Skin epidermis (tissue), 12 donors: ENCODE data around the gene SLC22A14.

ENCODE experiments used
- H3K27ac ChIP-seq, 21 experiments: fragments of 200-600 bp; sonication (generic) in 11 of 21; one replicate each; pipeline ENCODE4 v1.5.0; 2020; ENCODE audit warnings: mild to moderate bottlenecking in 3 of 21, inconsistent platforms in 2 of 21, moderate library complexity in 2 of 21
- H3K4me3 ChIP-seq, 7 experiments: fragments of 200-600 bp; sonication (generic) in 2 of 7; one replicate each; pipeline ENCODE4 v1.5.0; 2020; ENCODE audit warnings: inconsistent platforms in 2 of 7, mild to moderate bottlenecking in 2 of 7, moderate library complexity in 1 of 7

Gene SLC22A14

DNA sequence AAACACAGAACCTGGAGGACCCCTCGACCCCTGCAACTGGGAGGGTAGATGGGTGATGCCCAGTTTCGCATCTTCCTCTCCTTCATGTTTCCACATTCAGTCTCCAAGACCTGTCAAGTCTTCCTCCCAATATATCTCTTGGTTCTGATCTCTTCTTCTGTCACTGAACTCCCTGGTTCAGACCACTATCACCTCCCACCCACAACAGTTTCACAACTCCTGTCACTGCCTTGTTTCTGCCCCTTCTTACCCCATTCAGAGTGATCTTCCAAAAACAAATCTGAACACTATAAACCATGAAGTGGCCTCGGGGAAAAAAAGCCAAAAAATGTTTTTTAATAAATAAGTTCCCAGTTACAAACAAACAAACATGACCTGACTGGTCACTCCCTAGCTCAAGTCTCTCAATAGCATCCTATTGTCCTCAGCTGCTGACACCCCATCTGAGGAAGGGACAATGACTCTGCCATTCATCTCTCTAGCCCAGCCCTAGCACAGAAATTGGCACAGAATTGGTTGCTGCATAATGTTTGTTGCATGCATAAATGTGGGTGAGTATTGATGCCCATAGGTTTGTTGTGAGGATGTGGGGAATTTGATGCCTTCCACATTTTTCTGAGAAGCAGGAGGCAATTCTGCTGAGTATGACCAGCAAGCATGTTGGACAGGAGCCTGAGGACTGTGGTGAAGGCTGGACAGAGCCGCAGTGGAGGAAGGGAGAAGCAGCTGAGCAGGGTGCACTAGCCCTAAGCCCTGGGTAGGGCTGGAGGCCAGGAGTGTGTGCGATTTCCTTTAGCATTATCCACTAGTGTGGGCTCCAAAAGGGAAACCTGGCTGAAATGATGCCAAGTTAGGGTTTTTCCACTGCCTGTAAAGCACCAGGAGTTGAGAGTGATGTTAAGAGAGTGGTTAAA, 52.3 kb downstream of the SLC22A14 start:
- Histone ChIP-seq H3K27ac (no peak overlapping the region), H3K4me3 (no peak overlapping the region)

DNA sequence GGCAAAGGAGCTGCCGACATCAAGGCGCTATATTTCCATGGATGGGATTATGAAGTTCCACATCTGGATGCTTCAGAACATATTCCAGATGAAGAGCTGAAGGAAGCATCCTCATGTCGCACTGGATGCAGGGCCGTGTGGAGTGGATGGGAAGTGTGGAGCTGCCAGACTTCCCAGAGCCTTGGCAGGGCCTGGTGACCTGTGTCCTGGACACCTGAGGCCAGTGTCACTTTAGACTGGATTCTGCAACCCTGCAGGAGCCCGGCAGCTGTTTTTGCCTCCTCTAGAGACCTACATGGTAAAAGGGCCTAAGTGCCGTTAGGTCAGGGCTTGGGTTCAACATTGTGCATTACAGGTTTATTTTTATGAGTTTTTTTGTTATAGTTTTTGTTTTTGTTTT, 53.2 kb downstream of the SLC22A14 start:
- no peak overlapping the region for H3K4me3 ChIP-seq
- H3K27ac ChIP-seq, result no peak overlapping the region

DNA sequence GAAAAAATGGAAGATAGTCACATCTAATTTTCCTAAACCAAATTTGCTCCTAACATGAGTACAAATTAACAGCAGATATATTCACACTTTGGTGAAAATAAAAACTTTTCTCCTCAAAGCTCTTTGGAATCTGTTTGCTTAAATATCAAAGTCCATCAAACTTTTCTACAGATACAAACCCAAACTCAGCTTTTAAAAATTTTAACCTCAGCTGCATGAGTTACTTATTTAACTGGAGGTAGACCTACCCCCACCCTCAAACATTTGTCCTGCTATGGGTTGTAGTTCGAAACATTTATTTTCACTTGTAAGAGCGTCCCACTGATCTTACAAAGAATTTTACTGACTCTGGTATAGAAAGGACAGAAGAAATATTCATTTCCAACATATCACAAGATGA, 55.6 kb downstream of the SLC22A14 start:
- Histone ChIP-seq H3K4me3 (no peak overlapping the region), H3K27ac (no peak overlapping the region)

DNA sequence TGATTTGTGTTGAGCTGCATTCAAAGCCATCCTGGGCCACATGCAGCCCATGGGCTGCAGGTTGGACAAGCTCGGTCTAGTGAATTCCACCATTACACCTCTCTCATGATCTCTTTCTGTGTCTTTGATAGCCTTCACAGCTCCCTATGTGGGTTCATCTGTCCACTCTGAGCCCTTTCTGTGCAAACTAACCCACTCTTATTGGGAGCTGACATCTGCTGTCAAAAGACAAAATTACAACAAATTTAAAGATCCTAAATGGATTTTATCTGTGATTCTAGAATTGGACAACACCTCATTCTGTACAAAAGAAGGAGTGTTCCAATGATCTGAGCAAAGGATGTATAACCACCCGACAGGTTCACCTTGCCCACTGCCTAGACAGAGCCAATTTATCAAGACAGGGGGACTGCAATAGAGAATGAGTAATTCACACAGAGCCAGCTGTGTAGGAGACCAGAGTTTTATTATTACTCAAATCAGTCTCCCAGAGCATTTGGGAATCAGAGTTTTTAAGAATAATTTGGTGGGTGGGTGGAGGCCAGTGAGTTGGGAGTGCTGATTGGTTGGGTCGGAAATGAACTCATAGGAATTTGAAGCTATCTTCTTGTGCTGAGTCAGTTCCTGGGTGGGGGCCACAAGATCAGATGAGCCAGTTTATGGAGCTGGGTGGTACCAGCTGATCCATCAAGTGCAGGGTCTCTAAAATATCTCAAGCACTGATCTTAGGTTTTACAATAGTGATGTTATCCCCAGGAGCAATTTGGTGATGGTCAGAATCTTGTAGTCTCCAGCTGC, 61.9 kb downstream of the SLC22A14 start:
- H3K27ac ChIP-seq, result no peak overlapping the region
- H3K4me3 ChIP-seq, result no peak overlapping the region

DNA sequence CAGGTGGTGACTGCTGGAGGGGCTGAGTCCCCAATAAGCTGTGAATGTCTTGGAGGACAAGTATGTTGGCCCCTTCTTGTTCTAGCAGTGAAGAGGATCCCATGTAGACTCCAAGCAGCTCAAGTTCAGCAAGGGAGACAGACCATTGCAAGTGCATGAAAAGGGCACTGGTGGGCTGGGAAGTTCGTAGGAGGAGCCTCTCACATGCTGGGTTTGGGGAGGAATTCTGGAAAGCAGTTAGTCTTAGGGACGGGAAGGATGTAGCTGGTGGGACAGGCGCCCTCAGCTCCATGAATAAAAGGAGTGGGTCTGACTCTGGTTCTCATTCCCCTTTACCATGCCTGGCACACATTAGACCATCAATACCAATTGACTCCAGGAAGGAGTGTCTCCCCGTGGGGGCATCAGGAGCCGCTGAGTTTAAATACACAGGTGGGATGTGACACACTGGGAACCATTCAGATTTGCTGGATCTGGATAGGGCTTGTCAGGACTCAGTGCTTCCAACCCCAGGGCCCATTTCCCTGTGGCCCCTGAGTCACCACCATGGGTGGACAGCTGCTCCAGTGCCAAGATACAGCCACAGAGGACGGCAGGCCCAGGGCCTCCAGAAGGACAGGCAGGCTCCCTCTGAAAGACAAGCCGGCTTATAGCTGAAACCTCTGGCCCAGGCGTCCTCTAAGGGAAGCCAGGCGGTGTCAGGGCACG, 63.9 kb downstream of the SLC22A14 start:
- H3K27ac ChIP-seq, result peak overlapping the region in 9 of 21 experiments; percentile 40 to 79 (median 69)

DNA sequence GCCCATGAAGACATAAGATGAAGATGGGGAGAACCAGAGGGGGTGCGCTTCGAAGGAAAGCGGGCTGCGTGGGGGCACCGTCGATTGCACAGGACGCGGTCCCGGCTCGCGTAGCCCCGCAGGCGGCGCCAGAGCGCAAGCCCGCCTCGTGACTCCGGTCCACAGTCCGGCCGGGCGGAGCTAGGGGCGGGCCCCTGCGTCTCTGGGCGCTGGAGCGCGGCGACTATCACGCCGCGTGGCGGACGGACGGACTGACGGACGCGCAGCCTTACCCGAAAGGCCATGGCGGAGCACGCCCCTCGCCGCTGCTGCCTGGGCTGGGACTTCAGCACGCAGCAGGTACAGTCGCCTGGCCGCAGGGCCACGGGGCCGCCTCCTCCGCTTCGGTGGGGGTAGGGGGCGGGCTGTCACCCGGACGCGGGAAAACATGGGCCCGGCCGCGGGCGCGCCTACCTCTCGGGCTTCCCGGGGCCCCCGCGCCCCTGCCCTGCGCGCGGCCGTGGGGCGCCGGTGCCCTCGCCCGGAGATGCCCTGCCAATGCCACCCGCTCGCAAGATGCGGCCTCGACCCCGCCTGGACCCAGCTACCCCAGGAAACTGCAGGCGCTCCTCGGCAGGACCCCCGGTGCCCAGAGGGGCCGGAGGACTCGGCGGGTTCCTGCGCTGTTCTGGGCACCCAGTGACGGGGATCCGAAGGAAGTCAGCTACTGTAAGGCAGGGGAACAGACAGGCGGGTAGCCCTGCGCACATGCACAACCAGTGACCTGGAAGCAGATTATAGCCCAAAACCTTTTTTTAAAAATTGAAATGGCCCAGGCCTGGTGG, 64.7 kb downstream of the SLC22A14 start, which contains the start of gene XYLB:
XYLB (plus strand) TSS at position 199 of the 824 bp plus-strand sequence; CDS start at position 283, 84 bp downstream.
- peak within 1 kb of the TSS; percentile 3 to 81 (median 62) for H3K27ac ChIP-seq
- peak within 1 kb of the TSS; percentile 53 to 82 (median 79) for H3K4me3 ChIP-seq

More for the DNA sequence above, 63.9 kb downstream of the SLC22A14 start:
- peak overlapping the region in 5 of 7 experiments; percentile 75 to 82 (median 80) for H3K4me3 ChIP-seq

DNA sequence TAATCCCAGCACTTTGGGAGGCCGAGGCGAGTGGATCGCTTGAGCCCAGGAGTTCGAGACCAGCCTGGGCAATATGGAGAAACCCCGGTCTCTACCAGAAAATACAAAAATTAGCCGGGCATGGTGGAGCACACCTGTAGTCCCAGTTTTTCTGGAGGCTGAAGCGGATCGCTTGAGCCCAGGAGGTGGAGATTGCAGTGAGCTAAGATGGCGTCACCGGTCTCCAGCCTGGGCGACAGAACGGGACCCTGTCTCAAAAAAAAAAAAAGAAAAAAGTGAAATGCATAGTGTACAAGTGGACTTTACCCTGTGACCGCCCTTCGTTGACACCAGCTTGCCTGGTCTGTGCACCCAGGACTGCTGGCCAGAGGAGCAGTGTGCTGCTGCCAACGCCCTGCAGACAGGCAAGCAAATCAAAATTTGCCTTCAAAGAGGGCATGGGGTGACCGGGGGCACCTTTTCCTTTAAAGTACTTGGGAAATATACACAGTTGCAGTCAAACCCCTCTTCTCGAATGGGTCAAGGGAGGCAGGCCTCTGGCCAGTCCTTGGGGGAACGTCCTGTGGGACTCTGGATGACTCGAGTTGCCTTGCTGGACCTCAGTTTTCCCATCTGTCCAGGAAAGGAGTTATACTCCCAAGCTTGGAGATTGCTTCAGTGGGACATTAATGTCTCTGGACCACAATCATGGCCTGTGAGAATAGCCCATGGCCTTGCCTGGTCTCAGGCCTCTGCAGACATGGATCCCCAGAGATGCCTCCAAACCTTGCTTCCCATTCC, 65.5 kb downstream of the SLC22A14 start:
- Histone ChIP-seq H3K27ac (peak overlapping the region in 10 of 21 experiments; percentile 22 to 81 (median 68)), H3K4me3 (peak overlapping the region; percentile 53 to 82 (median 79))

DNA sequence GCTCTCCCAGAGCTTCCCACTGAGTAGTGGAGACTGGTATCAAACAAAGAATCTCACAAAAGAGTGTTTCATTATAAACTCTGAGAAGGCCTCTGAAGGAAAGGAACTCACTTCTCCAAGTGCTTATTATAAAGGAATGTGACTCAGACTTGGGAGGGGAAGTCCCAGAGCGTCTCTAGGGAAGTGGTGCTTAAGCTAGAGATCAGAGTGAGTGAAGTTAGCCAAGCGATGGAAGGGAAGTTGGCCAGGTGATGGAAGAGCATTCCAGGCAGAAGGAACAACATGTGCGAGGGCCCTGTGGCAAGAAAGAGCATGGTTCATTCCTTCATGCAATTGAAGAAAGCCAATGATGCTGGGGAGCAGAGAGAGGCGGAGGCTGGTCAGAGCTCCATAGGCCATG, 66.8 kb downstream of the SLC22A14 start:
- H3K27ac ChIP-seq, result no peak overlapping the region
- H3K4me3 ChIP-seq, result no peak overlapping the region

DNA sequence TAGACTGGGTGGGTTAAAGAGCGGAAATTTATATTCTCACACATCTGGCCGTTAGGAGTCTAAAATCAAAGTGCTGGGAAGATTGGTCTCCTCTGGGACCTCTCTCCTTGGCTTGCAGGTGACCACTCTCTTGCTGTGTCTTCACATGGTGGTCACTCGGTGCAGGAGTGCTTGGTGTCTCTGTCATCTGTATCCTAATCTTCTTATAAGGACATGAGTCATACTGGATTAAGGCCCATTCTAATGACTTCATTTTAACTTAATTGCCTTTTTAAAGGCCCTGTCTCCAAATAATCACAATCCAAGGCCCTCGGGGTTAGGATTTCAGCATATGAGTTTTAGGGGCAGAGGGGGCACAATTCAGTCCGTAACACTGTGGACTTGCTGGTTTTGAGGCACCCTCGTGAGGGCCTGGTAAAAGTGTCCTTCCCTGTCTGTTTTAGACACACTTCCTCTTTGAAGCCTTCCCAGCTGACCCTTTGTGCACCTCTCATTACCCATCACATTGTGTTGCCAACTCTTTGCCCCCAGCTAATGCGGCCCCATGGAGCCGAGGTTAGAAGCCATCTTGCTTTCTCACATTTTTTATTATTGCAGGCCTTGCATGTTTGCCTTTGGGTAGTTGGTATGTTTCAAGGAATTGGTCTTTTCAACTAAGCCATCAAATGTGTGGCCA, 67.7 kb downstream of the SLC22A14 start:
- H3K4me3 ChIP-seq, result no peak overlapping the region
- H3K27ac ChIP-seq, result no peak overlapping the region

DNA sequence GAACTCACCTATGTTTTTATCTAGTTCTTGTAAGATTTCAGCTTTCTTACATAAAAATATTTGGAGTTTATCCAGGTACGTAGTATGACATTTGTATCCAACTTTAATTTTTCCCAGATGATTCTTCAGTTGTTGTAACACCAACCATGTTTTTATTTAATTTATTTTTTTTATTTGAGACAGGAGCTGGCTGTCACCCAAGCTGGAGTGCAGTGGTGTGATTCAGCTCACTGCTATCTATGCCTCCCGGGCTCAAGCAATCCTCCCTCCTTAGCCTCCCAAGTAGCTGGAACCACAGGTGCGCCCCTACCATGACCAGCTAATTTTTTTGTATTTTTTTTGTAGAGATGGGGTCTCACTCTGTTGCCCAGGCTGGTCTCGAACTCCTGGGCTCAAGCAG, 71.1 kb downstream of the SLC22A14 start:
- H3K4me3 ChIP-seq, result no peak overlapping the region
- H3K27ac ChIP-seq, result no peak overlapping the region

DNA sequence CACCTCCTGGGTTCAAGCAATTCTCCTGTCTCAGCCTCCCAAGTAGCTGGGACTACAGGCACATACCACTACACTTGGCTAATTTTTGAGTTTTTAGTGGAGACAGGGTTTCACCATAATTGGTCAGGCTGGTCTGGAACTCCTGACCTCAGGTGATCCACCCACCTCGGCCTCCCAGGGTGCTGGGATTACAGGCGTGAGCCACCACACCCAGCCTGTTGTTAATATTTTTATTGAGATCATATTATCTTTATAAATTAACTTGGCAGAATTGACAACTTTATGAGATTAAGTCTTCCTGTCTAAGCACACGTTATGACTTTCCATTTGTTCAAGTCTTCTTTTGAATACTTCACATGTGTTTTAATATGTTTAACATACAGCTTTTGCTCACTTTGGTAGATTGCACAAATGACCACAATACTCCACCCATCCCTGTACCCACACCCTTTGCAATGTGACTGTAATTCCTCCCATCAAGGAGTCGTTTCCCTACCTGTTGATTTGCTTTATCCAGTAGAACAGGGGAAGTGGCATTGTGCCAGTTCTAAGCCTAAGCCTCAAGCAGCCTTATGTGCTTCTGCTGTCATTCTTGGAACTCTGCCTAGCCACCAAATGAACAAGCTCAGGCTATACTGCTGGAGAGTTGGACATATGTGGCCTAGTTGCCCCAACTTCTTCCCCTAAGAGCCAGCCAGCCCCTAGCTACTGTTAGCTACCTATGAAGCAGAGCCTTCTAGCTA, 72.7 kb downstream of the SLC22A14 start:
- Histone ChIP-seq H3K4me3 (no peak overlapping the region), H3K27ac (no peak overlapping the region)

DNA sequence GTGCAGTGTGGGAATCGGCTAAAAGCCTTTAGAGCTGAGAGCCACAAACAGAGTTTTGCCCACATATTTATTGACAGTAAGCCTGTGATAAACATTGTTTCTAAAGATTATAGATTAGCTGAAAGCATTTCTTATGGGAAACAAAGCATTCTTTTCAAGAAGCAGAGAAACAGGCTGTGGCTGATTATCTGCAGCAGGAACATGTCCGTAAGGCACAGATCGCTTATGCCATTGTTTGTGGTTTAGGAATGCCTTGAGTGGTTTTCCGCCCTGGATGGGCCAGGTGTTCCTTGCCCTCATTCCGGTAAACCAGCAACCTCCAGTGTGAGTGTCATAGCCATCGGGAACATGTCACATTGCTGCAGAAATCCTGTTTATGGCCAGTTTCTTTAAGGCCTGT, 76.9 kb downstream of the SLC22A14 start:
- H3K4me3 ChIP-seq, result no peak overlapping the region
- H3K27ac ChIP-seq, result no peak overlapping the region

DNA sequence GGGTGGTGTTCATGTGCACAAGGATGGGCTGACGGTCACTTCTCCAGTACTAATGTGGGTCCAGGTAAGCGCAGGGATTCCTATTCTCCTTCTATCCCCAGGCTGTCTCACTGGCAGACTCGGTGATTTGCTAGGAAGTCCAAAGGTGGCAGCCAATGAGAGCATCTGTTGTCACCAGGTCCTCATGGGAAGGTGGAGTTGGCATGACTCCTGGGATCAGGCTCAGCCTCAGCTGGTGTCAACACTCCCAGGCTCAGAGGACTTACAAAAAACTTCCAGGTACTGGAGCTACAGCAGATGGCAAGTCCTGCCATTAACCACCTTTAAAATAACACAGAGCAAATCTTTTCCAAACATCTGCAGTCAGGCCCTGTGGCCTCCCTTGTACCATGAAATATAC, 78.3 kb downstream of the SLC22A14 start:
- Histone ChIP-seq H3K27ac (no peak overlapping the region), H3K4me3 (no peak overlapping the region)

DNA sequence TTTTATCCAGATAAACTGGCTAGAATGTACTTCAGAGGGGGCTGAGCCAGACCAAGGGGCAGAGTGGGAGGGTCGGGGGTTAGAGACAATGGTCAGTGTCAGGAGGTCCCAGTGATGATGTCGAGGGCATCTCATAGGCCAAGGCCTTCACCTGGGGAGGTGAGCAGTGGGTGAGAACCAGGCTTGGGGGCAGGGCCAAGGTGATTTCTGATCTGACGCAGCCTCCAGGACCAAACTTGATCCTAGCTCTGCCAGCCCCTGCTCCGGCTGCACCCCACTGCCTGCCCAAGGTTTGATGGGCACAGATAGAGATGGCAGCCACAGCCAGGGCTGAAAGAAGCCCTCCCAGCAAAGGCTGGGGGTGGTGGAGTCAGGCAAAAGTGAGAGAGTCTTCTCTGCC, 79.4 kb downstream of the SLC22A14 start:
- H3K27ac ChIP-seq, result no peak overlapping the region
- H3K4me3 ChIP-seq, result no peak overlapping the region

DNA sequence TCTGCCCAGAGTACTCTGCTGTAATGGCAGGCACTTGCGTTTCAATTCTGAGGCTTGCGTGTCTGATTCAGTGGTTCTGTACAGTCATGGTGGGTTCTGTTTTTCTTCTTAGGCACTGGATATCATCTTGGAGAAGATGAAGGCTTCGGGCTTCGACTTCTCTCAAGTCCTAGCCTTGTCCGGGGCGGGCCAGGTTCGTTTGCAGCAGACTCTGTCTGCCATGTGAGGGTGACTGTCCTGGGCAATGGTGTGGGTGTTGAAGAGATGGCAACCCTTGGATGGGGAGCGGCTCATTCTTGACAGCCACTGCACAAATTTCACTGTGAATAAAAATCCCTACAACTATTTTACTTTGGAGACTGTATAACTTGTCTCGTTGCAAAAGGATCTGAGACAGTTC, 80.7 kb downstream of the SLC22A14 start:
- Histone ChIP-seq H3K4me3 (no peak overlapping the region), H3K27ac (no peak overlapping the region)

DNA sequence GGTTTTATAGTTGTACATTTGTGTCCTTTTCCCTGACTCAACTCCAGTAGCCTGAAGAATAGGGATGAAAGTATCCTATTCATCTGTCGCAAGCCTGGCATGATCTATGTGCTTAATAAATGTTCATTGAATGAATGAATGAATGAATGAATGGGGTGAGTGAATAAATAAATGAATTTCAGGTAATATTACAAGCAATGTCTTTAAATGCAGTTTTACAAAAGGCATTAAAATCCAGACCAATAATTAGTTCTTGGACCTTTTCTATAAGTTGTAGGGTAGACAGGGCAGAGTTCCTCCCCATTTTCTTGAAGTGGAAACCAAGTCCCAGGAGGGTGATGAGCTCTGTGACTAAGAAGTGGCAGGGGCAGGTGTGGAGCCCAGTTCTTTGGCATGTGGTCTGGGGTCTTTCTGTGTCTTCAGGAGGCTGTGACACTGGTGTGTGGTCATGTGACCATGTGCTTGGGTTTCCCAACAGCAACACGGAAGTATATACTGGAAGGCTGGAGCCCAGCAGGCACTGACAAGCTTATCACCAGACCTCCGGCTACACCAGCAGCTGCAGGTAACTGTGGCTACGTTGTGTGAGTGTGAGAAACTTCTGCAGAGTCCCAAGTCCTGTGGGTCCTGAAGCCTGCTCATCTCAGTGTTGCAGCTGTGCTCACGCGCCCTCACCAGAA, 82.8 kb downstream of the SLC22A14 start:
- H3K4me3 ChIP-seq, result no peak overlapping the region

More for the DNA sequence above, 82.8 kb downstream of the SLC22A14 start:
- no peak overlapping the region for H3K27ac ChIP-seq
